Epithelial cell of esophagus (primary cell): ENCODE measurements around the gene SOS2.
"Not testable (repeated sequence)": the region's sequence is repeated elsewhere in the genome, so short reads cannot be mapped to it uniquely, and the experiment has no call there.

ENCODE experiments used
- DNase-seq: peaks from one replicate; pipeline ENCODE4 v3.0.0; 2010; ENCODE audit warnings: low read depth
- H3K4me3 ChIP-seq: 2 replicates; pipeline ENCODE4 v1.5.1; 2011; ENCODE audit warnings: mild to moderate bottlenecking, low read length, control low read depth
- CTCF ChIP-seq: IDR thresholded peaks from 2 replicates; pipeline ENCODE4 v1.5.1; 2011; ENCODE audit warnings: low read depth, mild to moderate bottlenecking, low read length, control low read depth, inconsistent platforms; ENCODE audit not compliant: insufficient read depth; ENCODE audit errors: missing control alignments

SOS2 gene

GRCh38 chr14:50083467-50084337, 147.7 kb downstream of the SOS2 start:
- DNase-seq: no peak
- TF ChIP-seq CTCF: no peak
- no peak overlapping the region for H3K4me3 ChIP-seq

DNA sequence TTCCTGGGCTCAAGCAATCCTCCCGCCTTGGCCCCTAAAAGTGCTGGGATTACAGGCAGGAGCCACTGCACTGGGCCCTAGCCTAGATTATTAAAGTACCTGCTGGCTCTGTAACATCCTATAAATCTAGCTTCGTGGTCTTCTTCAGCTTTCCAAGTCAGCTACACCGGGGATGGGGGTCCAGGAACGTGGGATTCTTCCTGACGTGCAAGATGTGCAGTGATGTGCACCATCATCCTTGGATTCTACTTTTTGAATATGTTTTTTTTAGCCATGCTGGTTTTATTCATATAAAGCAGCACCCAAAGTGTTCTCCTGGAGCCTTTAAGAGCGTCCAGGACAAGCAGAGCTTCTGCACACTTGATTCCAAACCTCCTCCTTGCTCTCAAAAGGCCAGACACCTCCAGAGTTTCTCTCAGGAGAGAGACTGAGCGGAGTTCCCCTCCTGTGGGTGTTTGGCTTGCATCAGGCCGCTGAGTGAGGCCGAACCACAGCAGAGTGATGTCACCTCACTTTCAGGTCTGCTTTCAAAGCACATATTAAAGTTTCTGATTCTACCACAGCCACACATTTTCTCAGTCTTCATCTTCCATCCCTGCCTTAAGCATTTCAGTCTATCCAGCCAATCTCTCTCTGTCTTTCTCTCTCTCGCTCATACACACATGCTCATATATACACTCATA, 148.5 kb downstream of the SOS2 start:
- H3K4me3 ChIP-seq: no peak overlapping the region
- DNase-seq: peak; percentile 81

GRCh38 chr14:50082308-50082742, 149.1 kb downstream of the SOS2 start:
- no peak for TF ChIP-seq CTCF
- no peak overlapping the region for H3K4me3 ChIP-seq
- no peak for DNase-seq

More for the DNA sequence above, 148.5 kb downstream of the SOS2 start:
- no peak for TF ChIP-seq CTCF

- not testable (repeated sequence) for DNase-seq, H3K4me3 ChIP-seq
These were observed 152.3 kb downstream of the SOS2 start for GRCh38 chr14:50079103-50079502.

GRCh38 chr14:50073663-50074062, 157.7 kb downstream of the SOS2 start:
- H3K4me3 ChIP-seq, DNase-seq: not testable (repeated sequence)

DNA sequence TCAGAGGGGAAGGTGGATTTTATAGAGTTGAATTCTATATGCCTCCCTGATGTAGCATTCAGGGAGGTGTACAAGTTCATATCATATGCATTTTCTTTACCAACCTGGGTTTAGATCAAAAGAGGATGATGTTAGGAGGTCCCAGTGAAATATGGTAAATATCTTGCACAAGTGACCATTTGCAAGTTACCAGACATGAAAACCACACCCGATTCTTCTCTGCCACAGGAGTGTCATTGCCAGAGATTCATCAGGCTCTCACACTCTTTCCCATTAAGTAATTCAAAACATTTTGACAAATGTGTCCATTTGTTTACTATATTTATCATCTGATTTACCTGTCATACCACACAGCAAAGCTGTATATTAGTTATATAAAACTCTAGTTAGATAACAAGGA, 159.0 kb downstream of the SOS2 start:
- TF ChIP-seq CTCF: no peak
- H3K4me3 ChIP-seq: no peak overlapping the region
- peak; percentile 22 for DNase-seq

DNA sequence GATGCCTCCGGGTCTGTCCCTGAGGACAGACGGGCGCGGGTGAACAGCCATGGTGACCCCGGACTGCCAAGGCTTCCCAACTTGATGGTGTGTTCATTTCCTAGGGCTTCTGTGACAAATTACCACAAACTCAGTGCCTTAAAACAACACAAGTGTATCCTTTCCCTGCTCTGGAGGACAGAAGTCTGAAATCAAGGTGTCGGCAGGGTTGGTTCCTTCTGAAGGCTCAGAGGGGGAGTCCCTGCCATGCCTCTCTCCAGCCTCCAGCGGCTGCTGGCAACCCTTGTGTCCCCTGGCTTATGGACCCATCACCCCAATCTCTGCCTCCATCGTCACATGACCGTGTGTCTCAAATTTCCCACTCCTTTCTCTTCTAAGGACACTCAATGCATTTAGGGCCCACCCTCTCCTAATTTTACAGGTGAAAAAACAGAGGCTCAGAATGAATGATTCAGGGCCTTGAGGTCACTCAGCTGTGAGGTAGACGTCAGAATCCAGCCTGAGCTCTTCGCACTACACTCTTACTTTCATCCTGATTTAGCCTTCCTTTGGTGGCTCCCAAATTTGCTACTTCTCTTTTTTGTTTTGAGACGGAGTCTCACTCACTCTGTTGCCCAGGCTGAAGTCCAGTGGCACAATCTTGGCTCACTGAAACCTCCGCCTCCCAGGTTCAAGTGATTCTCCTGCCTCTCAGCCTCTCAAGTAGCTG, 160.4 kb downstream of the SOS2 start:
- TF ChIP-seq CTCF: no peak
- DNase-seq: no peak
- no peak overlapping the region for H3K4me3 ChIP-seq

DNA sequence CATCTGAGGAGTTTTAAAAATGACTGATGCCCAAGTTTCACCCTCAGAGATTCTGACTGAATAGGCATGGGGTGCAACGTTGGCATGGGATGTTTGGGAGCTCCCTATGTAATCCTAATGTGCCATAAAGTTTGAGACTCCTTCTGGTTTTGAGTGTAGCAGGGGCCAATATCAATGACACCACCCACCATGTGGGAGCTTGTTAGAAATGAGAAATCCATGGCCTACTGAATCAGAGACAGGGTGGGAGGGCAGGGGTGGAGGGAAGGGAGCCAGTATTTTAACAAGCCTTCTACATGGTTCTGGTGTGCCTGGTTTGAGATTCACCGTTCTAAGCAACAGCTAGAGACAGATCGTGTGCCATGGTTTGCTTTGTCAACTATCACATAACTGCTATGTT, 161.1 kb downstream of the SOS2 start:
- H3K4me3 ChIP-seq: no peak overlapping the region
- no peak for DNase-seq
- no peak for TF ChIP-seq CTCF
